PFSK-1 (cell line): ENCODE results near the gene BTN1A1.

Experiments
- POLR2AphosphoS5 ChIP-seq: IDR thresholded peaks from 2 replicates; pipeline ENCODE4 v1.6.1; 2012; ENCODE audit warnings: low read depth, mild to moderate bottlenecking, control low read depth, low read length, moderate library complexity
- SIN3A ChIP-seq: IDR thresholded peaks from 2 replicates; pipeline ENCODE4 v1.6.1; 2012; ENCODE audit warnings: mild to moderate bottlenecking, low read length, moderate library complexity, borderline replicate concordance; ENCODE audit not compliant: insufficient read depth
- TF ChIP-seq, protein P1 (sequence below), 2 experiments: IDR thresholded peaks; 2 replicates each; pipeline versions ENCODE4 v1.6.1 to v1.8.0; 2011 to 2012; ENCODE audit warnings: low read depth in 2 of 2, low read length in 2 of 2, control low read depth in 1 of 2, inconsistent platforms in 1 of 2, mild to moderate bottlenecking in 1 of 2, moderate library complexity in 1 of 2; ENCODE audit not compliant: insufficient read depth in 1 of 2

GRCh38 chr6:26478985-26479278 is 21.2 kb upstream of the BTN1A1 start:
- no peak for TF ChIP-seq POLR2AphosphoS5
- TF ChIP-seq, protein P1, sequence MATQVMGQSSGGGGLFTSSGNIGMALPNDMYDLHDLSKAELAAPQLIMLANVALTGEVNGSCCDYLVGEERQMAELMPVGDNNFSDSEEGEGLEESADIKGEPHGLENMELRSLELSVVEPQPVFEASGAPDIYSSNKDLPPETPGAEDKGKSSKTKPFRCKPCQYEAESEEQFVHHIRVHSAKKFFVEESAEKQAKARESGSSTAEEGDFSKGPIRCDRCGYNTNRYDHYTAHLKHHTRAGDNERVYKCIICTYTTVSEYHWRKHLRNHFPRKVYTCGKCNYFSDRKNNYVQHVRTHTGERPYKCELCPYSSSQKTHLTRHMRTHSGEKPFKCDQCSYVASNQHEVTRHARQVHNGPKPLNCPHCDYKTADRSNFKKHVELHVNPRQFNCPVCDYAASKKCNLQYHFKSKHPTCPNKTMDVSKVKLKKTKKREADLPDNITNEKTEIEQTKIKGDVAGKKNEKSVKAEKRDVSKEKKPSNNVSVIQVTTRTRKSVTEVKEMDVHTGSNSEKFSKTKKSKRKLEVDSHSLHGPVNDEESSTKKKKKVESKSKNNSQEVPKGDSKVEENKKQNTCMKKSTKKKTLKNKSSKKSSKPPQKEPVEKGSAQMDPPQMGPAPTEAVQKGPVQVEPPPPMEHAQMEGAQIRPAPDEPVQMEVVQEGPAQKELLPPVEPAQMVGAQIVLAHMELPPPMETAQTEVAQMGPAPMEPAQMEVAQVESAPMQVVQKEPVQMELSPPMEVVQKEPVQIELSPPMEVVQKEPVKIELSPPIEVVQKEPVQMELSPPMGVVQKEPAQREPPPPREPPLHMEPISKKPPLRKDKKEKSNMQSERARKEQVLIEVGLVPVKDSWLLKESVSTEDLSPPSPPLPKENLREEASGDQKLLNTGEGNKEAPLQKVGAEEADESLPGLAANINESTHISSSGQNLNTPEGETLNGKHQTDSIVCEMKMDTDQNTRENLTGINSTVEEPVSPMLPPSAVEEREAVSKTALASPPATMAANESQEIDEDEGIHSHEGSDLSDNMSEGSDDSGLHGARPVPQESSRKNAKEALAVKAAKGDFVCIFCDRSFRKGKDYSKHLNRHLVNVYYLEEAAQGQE (IDR thresholded peaks at IDR 0.05; ENCODE audit: insufficient read depth in 1 of 2, low read depth in 2 of 2, low read length in 2 of 2), result no peak
- no peak for TF ChIP-seq SIN3A
